ENCODE results near the gene STX19.
"Not testable (repeated sequence)": the region's sequence is repeated elsewhere in the genome, so short reads cannot be mapped to it uniquely, and the experiment has no call there.

STX19 gene

GRCh38 chr3:93979850-93980676 lies 48.3 kb downstream of the STX19 start, which contains the start of gene ARL13B:
Gene ARL13B, plus strand, starts transcription at chr3:93980155. Its CDS starts 269 bp downstream, at chr3:93980424.
- DNase-seq (ENCODE audit: low read depth in 3 of 3): peak; percentile 88 to 90 (median 90)

- DNase-seq (ENCODE audit: low read depth in 3 of 3): peak in 1 of 3 experiments; percentile 49
These were observed 55.0 kb downstream of the STX19 start, which contains the start of gene PROS1 for GRCh38 chr3:93973131-93974126. Gene PROS1, minus strand, starts transcription at chr3:93973896. Its CDS starts 147 bp downstream, at chr3:93973749.

- DNase-seq (ENCODE audit: low read depth in 3 of 3): no peak
These were observed 58.4 kb downstream of the STX19 start for GRCh38 chr3:93969997-93970396.

GRCh38 chr3:93969443-93969842 lies 59.0 kb downstream of the STX19 start:
- no peak for DNase-seq (ENCODE audit: low read depth in 3 of 3)

GRCh38 chr3:93965106-93965505 lies 63.3 kb downstream of the STX19 start:
- not testable (repeated sequence) for DNase-seq (ENCODE audit: low read depth in 3 of 3)
